OCI-LY7 (cell line): Measurements from ENCODE around the gene DNAJC8. TPM values are rescaled to one million over a fixed set of nuclear protein-coding genes. Genes with fewer than 3 reads are reported as not detected.

Source experiments
- BruUV-seq: library from RNA; stranded (reverse); fragments of 400-500 nt; replicated peaks from 2 replicates; lab custom pipeline; 2021; lab: Mats Ljungman, UMichigan
- CTCF ChIA-PET: fragments of 300-600 bp; sonication (Branson Sonifier 250); formaldehyde crosslinking; loops from one replicate; lab custom pipeline; 2022; ENCODE audit warnings: antibody characterized with exemption; ENCODE audit not compliant: unreplicated experiment; lab: Charles Lee
- POLR2A ChIA-PET: fragments of 300-600 bp; sonication (Branson Sonifier 250); formaldehyde crosslinking; loops from one replicate; lab custom pipeline; 2022; ENCODE audit warnings: antibody characterized with exemption; lab: Charles Lee
- DNase-seq: peaks from one replicate; pipeline ENCODE4 v3.0.0-alpha.2; 2015; ENCODE audit warnings: low spot score
- H2AFZ ChIP-seq: fragments of 200-600 bp; sonication (generic), shearing (Covaris generic); 2 replicates; pipeline ENCODE4 v1.6.1; 2014; ENCODE audit warnings: mild to moderate bottlenecking, antibody characterized with exemption, low read length, moderate library complexity
- H3K27ac ChIP-seq: fragments of 200-600 bp; sonication (generic); 2 replicates; pipeline ENCODE4 v1.5.1; 2014; ENCODE audit warnings: mixed run types, low read depth, mild to moderate bottlenecking, moderate library complexity, low read length, inconsistent platforms; ENCODE audit not compliant: poor library complexity, severe bottlenecking
- H3K36me3 ChIP-seq: fragments of 200-600 bp; sonication (generic); 2 replicates; pipeline ENCODE4 v1.6.1; 2014; ENCODE audit warnings: mild to moderate bottlenecking, antibody characterized with exemption, low read length, moderate library complexity, mixed read lengths; ENCODE audit not compliant: insufficient read depth
- H3K4me1 ChIP-seq: fragments of 200-600 bp; sonication (generic); 2 replicates; pipeline ENCODE4 v1.5.1; 2014; ENCODE audit warnings: mild to moderate bottlenecking, low read length; ENCODE audit not compliant: insufficient read depth, poor library complexity, severe bottlenecking
- H3K4me2 ChIP-seq: fragments of 200-600 bp; sonication (generic); 2 replicates; pipeline ENCODE4 v1.6.1; 2014; ENCODE audit warnings: mild to moderate bottlenecking, low read length
- H3K4me3 ChIP-seq: fragments of 200-600 bp; sonication (generic); 2 replicates; pipeline ENCODE4 v1.5.1; 2014; ENCODE audit warnings: mild to moderate bottlenecking, low read depth, low read length; ENCODE audit not compliant: poor library complexity, severe bottlenecking
- H3K79me2 ChIP-seq: fragments of 200-600 bp; sonication (generic); 2 replicates; pipeline ENCODE4 v1.6.1; 2016; ENCODE audit warnings: low read depth, mild to moderate bottlenecking, low read length, moderate library complexity, mixed read lengths; ENCODE audit not compliant: insufficient read depth
- H3K9me2 ChIP-seq: fragments of 200-600 bp; sonication (generic); 2 replicates; pipeline ENCODE4 v1.6.1; 2016; ENCODE audit warnings: mild to moderate bottlenecking, low read length, mixed read lengths; ENCODE audit not compliant: insufficient read depth
- H3K9me3 ChIP-seq: fragments of 200-600 bp; sonication (generic); 2 replicates; pipeline ENCODE4 v1.6.1; 2014; ENCODE audit warnings: mild to moderate bottlenecking, mixed run types, low read length, mixed read lengths
- H4K20me1 ChIP-seq: fragments of 200-600 bp; sonication (generic); 2 replicates; pipeline ENCODE4 v1.6.1; 2014; ENCODE audit warnings: mild to moderate bottlenecking, antibody characterized with exemption, low read length, moderate library complexity, mixed read lengths; ENCODE audit not compliant: insufficient read depth
- CTCF ChIP-seq: fragments of 200-600 bp; sonication (generic); conservative IDR thresholded peaks from 2 replicates; pipeline ENCODE4 v1.5.1; 2014; ENCODE audit warnings: mild to moderate bottlenecking, antibody characterized with exemption, low read length, moderate library complexity, mixed read lengths
- EZH2phosphoT487 ChIP-seq: fragments of 200-600 bp; sonication (generic); IDR thresholded peaks from 2 replicates; pipeline ENCODE4 v1.6.1; 2018; ENCODE audit warnings: low read depth, borderline replicate concordance, mild to moderate bottlenecking, mixed run types, antibody characterized with exemption, low read length, moderate library complexity, mixed read lengths
- intact Hi-C: fragments of 100-400 bp; cut with micrococcal nuclease; formaldehyde crosslinking; loops from one replicate; pipeline ENCODE4 v1.10.0; 2022; ENCODE audit not compliant: unreplicated experiment
- total RNA-seq, 2 experiments: library from RNA; depleted of rRNA in 1 of 2; stranded (reverse); fragments of >200 nt in 1 of 2; shearing (Covaris generic) in 1 of 2; gene quantifications; 2 replicates each; pipeline ENCODE4 v1.2.3, GENCODE V29; 2014 to 2022

Gene DNAJC8
- total RNA-seq, 2 experiments from 2014 or later: 71.1 to 121 TPM

GRCh38 chr1:28178690-28179485 is 53.9 kb downstream of the DNAJC8 start:
- intact Hi-C loops: no loop called here
- POLR2A ChIA-PET: no interaction called here
- no peak for DNase-seq

GRCh38 chr1:28176492-28177470 is 56.0 kb downstream of the DNAJC8 start, which contains the start of gene PTAFR:
Gene PTAFR (minus strand): TSS chr1:28176690. CDS start chr1:28151021, 25,669 bp downstream.
- Histone ChIP-seq H3K27ac (peak within 1 kb of the TSS; percentile 97), H3K4me1 (peaks cover 77% of the 10 kb centered on the region), H4K20me1 (no peaks in the 10 kb centered on the region), H2AFZ (peak within 1 kb of the TSS; percentile 49), H3K9me3 (no peaks in the 10 kb centered on the region), H3K4me3 (peak within 1 kb of the TSS; percentile 77), H3K79me2 (peaks cover 35% of the 10 kb centered on the region), H3K4me2 (peak within 1 kb of the TSS; percentile 98), H3K9me2 (no peaks in the 10 kb centered on the region), H3K36me3 (peaks cover 2% of the 10 kb centered on the region; the same call in 1 of the 2 replicates)
- no TSS peak for BruUV-seq
- CTCF ChIA-PET: interaction anchor here (1.5 kb wide), 1 partner anchor 85 kb away, joined by 6 read pairs; no protein-coding TSS in a partner anchor
- 0 out of 2 replicates have a peak, but pooled peaks have one; percentile 14 for TF ChIP-seq CTCF
- TF ChIP-seq EZH2phosphoT487: no peak
- DNase-seq: peak; percentile 91
- POLR2A ChIA-PET: interaction anchor here (0.5 to 4.6 kb wide), 7 partner anchors 29 to 1049 kb away, joined by 3 to 32 read pairs (median 4); partner anchors contain the start of gene EYA3
- intact Hi-C loops: no loop called here

More at GRCh38 chr1:28178690-28179485, 53.9 kb downstream of the DNAJC8 start:
- H3K4me3 ChIP-seq: no peak overlapping the region
- H3K4me1 ChIP-seq: peaks cover 71% of the 10 kb centered on the region
- TF ChIP-seq CTCF (no peak), EZH2phosphoT487 (no peak)
- CTCF ChIA-PET: no interaction called here
- H4K20me1 ChIP-seq: no peaks in the 10 kb centered on the region
- H2AFZ ChIP-seq: no peak overlapping the region
- BruUV-seq: no TSS peak
- H3K79me2 ChIP-seq: peaks cover 27% of the 10 kb centered on the region
- H3K9me3 ChIP-seq: no peaks in the 10 kb centered on the region
- no peaks in the 10 kb centered on the region for H3K9me2 ChIP-seq
- no peak overlapping the region for H3K27ac ChIP-seq
- H3K4me2 ChIP-seq: no peak overlapping the region
- H3K36me3 ChIP-seq: no peaks in the 10 kb centered on the region
